GM10248 (cell line): ENCODE measurements around the gene BCAR1.

Experiments
- CTCF ChIA-PET: fragments of 300-600 bp; sonication (Branson Sonifier 250); formaldehyde crosslinking; extraction: SDS; loops from one replicate; lab custom pipeline; 2021; ENCODE audit warnings: antibody characterized with exemption; lab: Yijun Ruan, JAX
- POLR2A ChIA-PET: fragments of 350-650 bp; sonication (Branson Sonifier 250); formaldehyde crosslinking; extraction: SDS; loops from one replicate; lab custom pipeline; 2020; ENCODE audit warnings: antibody characterized with exemption; lab: Yijun Ruan, JAX
- DNase-seq: peaks from one replicate; pipeline ENCODE4 v3.0.0; 2012; ENCODE audit errors: extremely low spot score
- CTCF ChIP-seq: IDR thresholded peaks from 2 replicates; pipeline ENCODE4 v1.5.1; 2012; ENCODE audit warnings: mild to moderate bottlenecking, low read depth; ENCODE audit errors: extremely low read depth, missing control alignments, control extremely low read depth

Gene BCAR1

GRCh38 chr16:75202069-75202590 lies 49.3 kb downstream of the BCAR1 start:
- ChIA-PET POLR2A (no interaction called here), CTCF (interaction anchor here (1.7 to 7.8 kb wide), 5 partner anchors 16 to 263 kb away, joined by 4 to 86 read pairs (median 44); partner anchors contain the start of genes CTRB1 and TMEM170A)
- DNase-seq: no peak
- TF ChIP-seq CTCF: no peak

- TF ChIP-seq CTCF: no peak
- no peak for DNase-seq
- ChIA-PET POLR2A (no interaction called here), CTCF (interaction anchor here (0.7 to 7.8 kb wide), 23 partner anchors 12 to 568 kb away, joined by 3 to 86 read pairs (median 7); partner anchors contain the start of genes ADAT1, CTRB1 and TMEM170A)
These were observed 53.3 kb downstream of the BCAR1 start for GRCh38 chr16:75198135-75198600.

DNA sequence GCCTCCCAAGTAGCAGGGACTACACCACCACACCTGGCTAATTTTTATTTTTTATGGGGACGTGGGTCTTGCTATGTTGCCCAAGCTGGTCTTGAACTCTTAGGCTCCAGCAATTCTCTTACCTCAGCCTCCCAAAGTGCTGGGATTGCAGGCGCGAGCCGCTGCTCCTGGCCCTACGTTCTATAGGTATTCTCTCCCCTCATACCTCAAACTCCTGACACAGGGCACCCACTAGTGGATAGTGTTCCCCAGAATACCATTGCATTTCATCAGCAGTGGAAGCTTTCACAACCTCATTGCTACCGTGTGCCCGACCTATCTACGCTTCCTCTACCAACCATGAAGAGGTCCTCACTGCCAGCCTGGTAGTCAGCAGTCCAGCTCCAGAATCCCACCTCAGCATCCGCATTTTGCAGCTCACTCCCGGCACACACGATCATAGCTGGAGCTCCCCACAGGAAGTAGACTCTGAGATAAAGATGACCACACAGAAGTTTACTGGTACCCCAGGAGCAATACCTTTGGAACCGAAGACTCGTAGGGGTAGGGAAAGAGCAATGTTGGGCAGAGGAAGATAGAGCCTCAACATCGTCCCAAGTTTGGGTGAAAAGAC lies 53.8 kb downstream of the BCAR1 start:
- no peak for DNase-seq
- CTCF ChIA-PET: interaction anchor here (0.8 to 7.8 kb wide), 20 partner anchors 12 to 566 kb away, joined by 3 to 86 read pairs (median 6); partner anchors contain the start of genes ADAT1, CTRB1 and TMEM170A
- TF ChIP-seq CTCF: no peak
- POLR2A ChIA-PET: no interaction called here

DNA sequence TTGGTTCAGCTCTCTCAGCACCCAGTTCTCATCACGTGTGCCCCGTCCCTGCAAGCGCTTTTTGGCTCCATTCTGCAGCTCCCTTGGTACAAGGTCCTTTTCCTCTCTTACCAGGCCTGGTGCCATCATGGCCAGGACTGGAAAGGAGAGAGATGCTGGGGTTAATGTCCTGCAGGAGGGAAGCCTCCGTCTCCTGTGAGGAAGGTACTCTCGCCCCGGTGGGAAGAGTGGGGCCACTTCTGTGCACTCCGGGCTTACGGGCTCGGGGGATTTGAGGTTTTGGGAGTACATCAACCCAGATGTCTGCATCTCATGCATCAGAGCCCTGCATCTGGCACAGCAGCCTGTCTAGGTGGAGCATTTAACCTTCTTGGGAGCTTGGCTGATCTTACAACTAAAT lies 54.6 kb downstream of the BCAR1 start:
- DNase-seq: no peak
- POLR2A ChIA-PET: no interaction called here
- CTCF ChIA-PET: interaction anchor here (0.8 to 7.8 kb wide), 11 partner anchors 21 to 321 kb away, joined by 3 to 86 read pairs (median 4); partner anchors contain the start of gene CTRB1
- TF ChIP-seq CTCF: no peak

- ChIA-PET CTCF (interaction anchor here (0.6 to 7.8 kb wide), 11 partner anchors 8 to 354 kb away, joined by 3 to 86 read pairs (median 4); partner anchors contain the start of gene CTRB1), POLR2A (no interaction called here)
- TF ChIP-seq CTCF: no peak
- no peak for DNase-seq
These were observed 55.3 kb downstream of the BCAR1 start for GRCh38 chr16:75195811-75196790.
